ENCODE results near the gene SSH3.

DNA sequence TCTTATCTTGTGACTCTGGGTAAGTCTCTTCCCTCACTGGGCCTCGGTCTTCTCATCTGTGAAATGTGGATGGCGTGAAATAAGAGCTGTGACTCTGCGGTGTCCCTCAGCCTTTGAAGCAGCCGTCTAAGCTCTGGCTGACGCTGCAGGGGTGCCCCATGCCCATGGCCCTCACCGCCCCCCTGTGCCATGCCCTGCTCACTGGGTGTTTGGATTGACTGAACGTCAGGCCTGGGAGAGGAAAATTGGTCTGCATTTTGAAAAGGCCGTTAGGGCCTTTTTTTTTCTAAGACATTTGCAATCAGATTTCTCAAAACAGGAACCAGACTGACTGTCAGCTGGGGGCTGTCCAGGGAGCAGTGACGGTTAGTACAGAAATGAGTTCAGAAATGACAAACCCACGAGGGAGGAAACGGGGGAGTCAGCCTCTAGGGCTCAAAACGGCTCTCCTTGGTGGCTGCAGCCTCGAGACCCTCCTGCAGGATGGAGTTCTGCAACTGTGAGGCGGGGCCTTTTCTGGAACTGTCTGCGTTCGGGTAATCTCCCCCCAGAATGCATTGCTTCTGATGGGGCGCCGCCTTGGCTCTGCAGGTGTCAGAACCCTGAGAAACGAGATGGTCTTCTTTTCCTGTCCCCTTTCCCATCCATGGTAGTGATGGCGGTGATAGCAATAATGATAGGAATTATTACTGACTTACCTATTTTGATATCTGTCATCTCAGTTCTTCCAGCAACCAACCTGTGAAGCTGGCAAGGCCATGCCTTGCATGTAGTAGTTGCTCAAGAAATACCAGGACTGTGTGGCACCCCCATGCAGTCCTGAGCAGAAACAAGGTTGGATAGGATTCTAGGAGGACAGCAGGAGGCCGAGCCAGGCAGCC lies 35.0 kb upstream of the SSH3 start:
- no peak for TF ChIP-seq POLR2A (IDR thresholded peaks at IDR 0.05; ENCODE audit: low read length)
- no peak for TF ChIP-seq GATA1 (IDR thresholded peaks at IDR 0.05; ENCODE audit: low read depth, low read length)
